NT2/D1 (cell line): ENCODE measurements around the gene PRICKLE1.

Experiments used
- SUZ12 ChIP-seq: IDR thresholded peaks from 2 replicates; pipeline ENCODE4 v1.6.1; 2011; ENCODE audit not compliant: insufficient read length, insufficient read depth; ENCODE audit errors: extremely low read depth
- ZNF274 ChIP-seq: IDR thresholded peaks from 2 replicates; pipeline ENCODE4 v1.6.1; 2011; ENCODE audit warnings: mild to moderate bottlenecking, low read depth, low read length

DNA sequence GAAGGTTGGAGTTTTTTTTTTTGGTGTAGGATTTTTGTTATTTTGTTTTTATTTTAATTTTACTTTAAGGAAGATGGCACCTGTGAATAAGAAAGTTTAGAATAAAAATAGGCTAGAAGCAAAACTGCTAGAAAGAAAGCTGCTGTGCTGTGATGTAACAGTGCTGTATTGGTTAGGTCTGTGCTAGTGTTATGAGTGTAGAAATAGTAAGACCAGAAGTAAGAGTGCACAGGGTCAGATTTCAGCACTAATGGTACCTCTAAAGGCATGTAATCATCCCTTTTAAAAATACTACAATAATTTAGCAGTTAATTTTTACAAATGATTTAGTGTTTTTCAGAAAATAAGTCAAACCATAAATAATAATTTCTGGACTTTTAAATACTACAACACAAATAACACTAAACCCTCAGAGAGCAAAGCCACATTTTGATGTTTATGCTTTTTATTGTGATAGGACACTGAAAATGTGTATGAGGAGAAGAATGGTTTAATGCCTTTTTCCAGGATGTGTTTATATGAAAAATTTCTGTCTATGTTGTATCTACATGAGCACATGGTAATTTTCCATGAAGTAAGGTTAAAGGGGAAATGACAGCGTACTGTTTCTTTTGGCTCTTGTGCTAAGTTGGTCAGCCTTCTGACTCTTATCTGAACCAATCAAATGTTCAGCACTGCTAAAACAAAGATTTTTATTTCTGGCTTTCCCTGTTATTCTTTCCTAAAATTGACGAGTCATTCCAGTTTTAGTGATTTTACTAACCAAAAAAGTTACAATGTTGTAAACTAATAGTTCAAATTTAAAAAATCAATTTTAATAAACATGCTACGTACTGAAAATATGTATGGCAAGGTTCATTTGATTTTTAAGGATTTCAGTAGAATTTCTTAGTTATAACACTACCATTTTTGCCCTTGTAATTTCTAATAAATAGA, 167.4 kb downstream of the PRICKLE1 start:
- TF ChIP-seq ZNF274 (no peak), SUZ12 (no peak)
